GM18867 (cell line): Measurements from ENCODE around the gene MRTO4.
"Not testable (repeated sequence)": the region's sequence is repeated elsewhere in the genome, so short reads cannot be mapped to it uniquely, and the experiment has no call there.

Experiments
- ATAC-seq: cut with Tn5 transposase; IDR thresholded peaks from one replicate; pipeline ENCODE4 v1.9.1; 2021; ENCODE audit warnings: mild to moderate bottlenecking, moderate library complexity; ENCODE audit not compliant: unreplicated experiment

MRTO4 gene

GRCh38 chr1:19251305-19252196 is at the start of gene MRTO4, which contains the start of gene EMC1:
Gene MRTO4 (plus strand): TSS chr1:19251805. CDS start chr1:19251836, 31 bp downstream.
Gene EMC1 (minus strand): TSS chr1:19251524. CDS start chr1:19251509, 15 bp downstream.
- peak; percentile 76 for ATAC-seq

GRCh38 chr1:19202396-19202795 is 49.2 kb upstream of the MRTO4 start:
- no peak for ATAC-seq

GRCh38 chr1:19203440-19203839 is 48.2 kb upstream of the MRTO4 start:
- ATAC-seq = no peak

DNA sequence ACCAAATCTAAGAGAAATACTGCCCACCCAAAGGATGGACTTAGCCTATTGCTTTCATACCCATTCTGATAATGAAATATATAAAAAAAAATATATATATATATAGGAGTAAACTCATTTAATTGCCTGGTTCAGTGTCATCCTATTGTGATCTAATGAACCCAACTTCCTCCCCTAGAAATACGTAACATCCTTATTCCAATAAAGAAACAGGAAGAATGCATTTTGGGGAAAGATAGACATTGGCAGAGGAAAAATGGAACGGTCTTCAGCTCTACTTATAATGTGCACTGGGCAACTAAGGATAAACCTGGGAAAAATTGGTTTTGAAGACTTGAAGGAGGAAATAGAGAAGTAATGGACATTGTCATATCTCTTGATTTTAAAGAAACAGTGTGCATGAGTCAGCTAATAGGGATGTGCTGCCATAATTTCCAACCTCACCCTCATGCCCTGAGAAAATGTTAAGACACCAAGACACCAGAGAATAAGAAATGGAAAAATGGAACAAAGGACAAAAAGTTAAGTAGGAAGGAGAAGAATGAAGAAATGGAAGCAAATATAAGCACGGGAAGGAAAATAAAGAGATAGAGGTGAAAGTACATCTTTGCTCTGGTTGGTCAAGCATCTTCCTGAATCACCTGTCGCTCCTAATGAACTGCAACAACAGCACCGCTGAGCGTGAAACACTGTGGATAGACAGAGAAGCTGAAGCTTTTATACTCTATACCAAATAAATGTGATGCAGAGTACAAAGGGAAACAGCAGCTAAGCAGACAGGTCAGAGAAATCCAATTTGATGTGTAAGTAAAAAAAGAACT is 46.9 kb upstream of the MRTO4 start:
- ATAC-seq = no peak

- no peak for ATAC-seq
Observed at GRCh38 chr1:19205403-19205802, 46.2 kb upstream of the MRTO4 start.

DNA sequence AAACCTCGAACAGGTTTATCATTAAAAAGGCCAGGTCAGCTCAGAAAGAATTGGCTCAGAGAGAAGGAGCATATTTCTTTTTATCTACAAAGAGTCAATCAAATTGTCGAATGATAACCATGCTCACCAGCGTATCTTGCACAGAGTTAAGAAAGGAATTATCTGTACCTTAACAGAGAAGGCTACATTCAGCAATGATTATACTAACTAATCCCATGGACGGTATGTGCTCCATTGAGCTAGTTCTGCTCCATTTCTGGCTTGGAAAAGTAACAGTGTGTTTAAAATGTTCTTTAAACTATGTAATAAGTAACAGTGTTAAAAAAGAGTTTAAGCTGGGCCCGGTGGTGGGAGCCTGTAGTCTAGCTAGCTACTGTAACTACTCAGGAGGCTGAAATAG is 45.8 kb upstream of the MRTO4 start:
- ATAC-seq = no peak

- no peak for ATAC-seq
Observed at GRCh38 chr1:19206947-19207346, 44.7 kb upstream of the MRTO4 start.

GRCh38 chr1:19208710-19209438 is 42.7 kb upstream of the MRTO4 start:
- no peak for ATAC-seq

GRCh38 chr1:19209439-19209989 is 42.1 kb upstream of the MRTO4 start:
- ATAC-seq = peak; percentile 30

- peak; percentile 84 for ATAC-seq
Observed at GRCh38 chr1:19209990-19210771, 41.4 kb upstream of the MRTO4 start, which contains the start of gene UBR4. Gene UBR4 (minus strand): TSS chr1:19210266. CDS start chr1:19210248, 18 bp downstream.

GRCh38 chr1:19210772-19211549 is 40.6 kb upstream of the MRTO4 start:
- ATAC-seq = no peak

- no peak for ATAC-seq
Observed at GRCh38 chr1:19212167-19212566, 39.4 kb upstream of the MRTO4 start.

GRCh38 chr1:19213580-19213979 is 38.0 kb upstream of the MRTO4 start:
- ATAC-seq = no peak

DNA sequence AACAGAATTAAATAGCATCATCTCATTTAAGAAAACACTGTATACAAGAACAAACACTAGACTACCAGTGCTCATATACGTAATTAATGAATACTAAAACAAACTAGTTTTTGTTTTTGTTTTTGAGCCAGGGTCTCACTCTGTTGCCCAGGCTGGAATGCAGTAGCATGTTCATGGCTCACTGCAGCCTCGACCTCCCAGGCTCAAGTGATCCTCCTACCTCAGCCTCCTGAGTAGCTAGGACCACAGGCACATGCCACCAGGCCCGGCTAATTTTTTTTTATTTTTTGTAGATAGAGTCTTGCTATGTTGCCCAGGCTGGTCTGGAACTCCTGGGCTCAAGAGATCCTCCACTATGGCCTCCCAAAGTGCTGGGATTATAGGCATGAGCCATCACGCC is 35.0 kb upstream of the MRTO4 start:
- ATAC-seq = not testable (repeated sequence)

DNA sequence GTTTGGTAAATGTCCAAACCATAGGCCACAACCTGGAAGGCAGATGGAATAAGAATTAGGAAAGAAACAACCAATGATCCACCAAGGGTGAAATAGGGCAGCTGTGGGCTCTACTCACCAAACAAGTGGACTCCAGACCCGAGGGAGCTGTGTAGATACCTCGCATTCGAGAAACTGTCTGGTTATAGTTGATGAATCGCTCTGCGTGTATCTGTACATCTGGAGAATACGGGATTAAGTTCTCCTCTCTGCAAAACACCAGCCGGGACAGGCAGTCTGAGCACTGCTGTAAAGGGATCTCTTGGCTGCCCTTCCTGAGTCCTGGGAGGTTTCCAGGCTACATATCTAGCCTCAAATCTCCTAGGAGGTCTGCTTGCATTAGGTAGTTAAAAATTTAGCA is 32.2 kb upstream of the MRTO4 start:
- ATAC-seq = no peak

DNA sequence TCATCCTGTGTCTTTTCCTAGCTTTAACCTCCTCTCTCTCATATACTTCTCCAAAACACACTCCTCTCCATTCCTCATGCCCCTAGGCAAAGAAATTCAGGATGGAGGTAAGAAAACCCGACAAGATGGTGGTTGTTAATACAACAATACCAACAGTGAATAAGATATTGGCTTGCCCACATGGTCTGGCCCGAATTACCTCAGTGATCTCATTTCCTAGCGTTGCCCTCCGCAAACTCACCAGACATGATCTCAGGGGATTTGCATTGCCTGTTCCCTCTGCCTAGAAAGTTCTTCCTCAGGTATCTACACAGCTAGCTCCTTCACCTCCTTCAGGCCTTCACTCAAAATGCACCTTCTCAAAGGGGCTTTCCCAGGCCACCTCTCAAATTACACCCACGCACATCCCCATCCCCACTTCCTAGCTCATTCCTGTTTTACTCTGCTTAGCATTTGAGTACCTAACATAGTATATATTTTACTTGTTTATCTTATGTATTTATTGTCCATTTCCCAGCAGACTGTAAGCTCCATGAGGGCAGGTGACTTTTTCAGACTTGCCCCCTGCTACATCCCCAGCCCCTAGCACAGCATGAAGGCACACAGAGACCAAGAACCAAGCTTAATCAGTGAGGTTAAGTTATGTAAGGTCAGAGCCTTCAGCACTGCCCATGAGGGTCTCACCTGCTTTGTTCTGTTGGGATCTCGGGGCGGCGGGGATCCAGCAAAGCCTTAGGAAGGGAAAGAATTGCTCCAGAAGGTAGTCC is 31.3 kb upstream of the MRTO4 start:
- ATAC-seq = no peak

GRCh38 chr1:19220991-19221390 is 30.6 kb upstream of the MRTO4 start:
- no peak for ATAC-seq

- no peak for ATAC-seq
Observed at GRCh38 chr1:19222573-19222972, 29.0 kb upstream of the MRTO4 start.
